Skeletal muscle tissue (tissue), 4 donors: ENCODE data around the gene ANKUB1. TPM values are rescaled to one million over a fixed set of nuclear protein-coding genes. Genes with fewer than 3 reads are reported as not detected.

Experiments
- H3K27ac ChIP-seq: one replicate; pipeline ENCODE4 v1.7.0; 2013; ENCODE audit warnings: mild to moderate bottlenecking, low read depth, low read length, inconsistent platforms
- H3K27me3 ChIP-seq, 3 donors: one replicate each; pipeline ENCODE4 v1.7.0; 2013; ENCODE audit warnings: low read length in 3 of 3; ENCODE audit not compliant: control insufficient read depth in 3 of 3, insufficient read depth in 3 of 3
- H3K36me3 ChIP-seq, 3 donors: one replicate each; pipeline ENCODE4 v1.7.0; 2013; ENCODE audit warnings: low read length in 3 of 3; ENCODE audit not compliant: control insufficient read depth in 3 of 3, insufficient read depth in 3 of 3
- H3K4me1 ChIP-seq, 3 donors: one replicate each; pipeline ENCODE4 v1.7.0; 2013; ENCODE audit warnings: low read length in 3 of 3, mild to moderate bottlenecking in 3 of 3; ENCODE audit not compliant: control insufficient read depth in 3 of 3, insufficient read depth in 3 of 3
- H3K4me3 ChIP-seq, 3 donors: one replicate each; pipeline ENCODE4 v1.7.0; 2013; ENCODE audit warnings: low read length in 3 of 3
- H3K9ac ChIP-seq, 3 donors: one replicate each; pipeline ENCODE4 v1.7.0; 2013; ENCODE audit warnings: low read length in 3 of 3, mild to moderate bottlenecking in 3 of 3, moderate library complexity in 2 of 3, low read depth in 1 of 3
- H3K9me3 ChIP-seq, 3 donors: one replicate each; pipeline ENCODE4 v1.7.0; 2013; ENCODE audit warnings: low read length in 3 of 3; ENCODE audit not compliant: control insufficient read depth in 3 of 3
- total RNA-seq: library from RNA; depleted of rRNA; stranded (reverse); fragments of >200 nt; gene quantifications from one replicate; pipeline ENCODE4 v1.2.3, GENCODE V29; 2014
- donor health status: Osteomylitis.

Gene ANKUB1
- total RNA-seq, 1 donor from 2014 or later: not detected

DNA sequence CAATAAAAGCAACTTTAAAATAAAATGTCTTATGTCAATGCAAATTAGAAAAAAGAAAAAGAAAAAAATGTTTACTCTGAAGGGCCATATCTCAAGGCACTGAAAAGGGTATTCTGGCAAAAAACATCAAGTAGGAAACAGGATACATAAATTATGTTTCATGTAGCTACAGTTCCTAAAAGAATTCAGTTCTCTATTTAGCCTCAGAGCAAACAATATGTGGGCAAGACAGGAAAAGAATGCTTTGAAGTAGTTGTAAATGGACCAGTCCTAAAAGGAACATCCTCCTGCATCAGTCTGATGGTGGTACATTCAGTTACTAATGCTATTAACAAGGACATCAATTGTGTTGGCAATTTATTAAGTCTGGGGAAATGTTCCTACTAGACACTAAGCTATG is 48.2 kb downstream of the ANKUB1 start:
- Histone ChIP-seq H3K9ac (no peak overlapping the region), H3K27me3 (no peaks in the 10 kb centered on the region), H3K9me3 (no peaks in the 10 kb centered on the region), H3K4me1 (no peaks in the 10 kb centered on the region), H3K27ac (no peak overlapping the region), H3K4me3 (no peak overlapping the region), H3K36me3 (peaks cover 26 to 58% (median 39%) of the 10 kb centered on the region in 3 donors)

DNA sequence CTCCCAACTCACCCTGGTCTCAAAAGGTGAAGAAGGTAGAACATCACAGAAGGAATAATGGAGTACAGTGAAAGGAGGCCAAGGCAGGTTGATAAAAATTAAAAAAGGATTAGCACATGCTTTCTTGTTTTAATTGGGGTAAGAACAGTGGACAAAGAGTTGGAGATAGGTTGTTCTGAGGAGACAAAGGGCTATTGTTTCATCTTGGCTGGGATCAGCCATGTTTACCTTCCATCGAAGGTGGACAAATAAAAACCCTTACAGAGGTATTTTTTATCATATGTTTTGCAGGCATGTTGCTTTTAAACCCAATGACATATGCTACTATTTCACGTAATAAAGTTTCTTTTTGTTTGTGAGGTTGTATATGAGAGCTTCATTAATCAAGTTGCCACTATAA is 53.0 kb downstream of the ANKUB1 start:
- Histone ChIP-seq H3K27me3 (no peaks in the 10 kb centered on the region), H3K4me1 (peaks cover 0 to 4% (median 0%) of the 10 kb centered on the region in 3 donors), H3K9ac (no peak overlapping the region), H3K4me3 (no peak overlapping the region), H3K9me3 (no peaks in the 10 kb centered on the region), H3K27ac (no peak overlapping the region), H3K36me3 (peaks cover 6 to 24% (median 24%) of the 10 kb centered on the region in 3 donors)

DNA sequence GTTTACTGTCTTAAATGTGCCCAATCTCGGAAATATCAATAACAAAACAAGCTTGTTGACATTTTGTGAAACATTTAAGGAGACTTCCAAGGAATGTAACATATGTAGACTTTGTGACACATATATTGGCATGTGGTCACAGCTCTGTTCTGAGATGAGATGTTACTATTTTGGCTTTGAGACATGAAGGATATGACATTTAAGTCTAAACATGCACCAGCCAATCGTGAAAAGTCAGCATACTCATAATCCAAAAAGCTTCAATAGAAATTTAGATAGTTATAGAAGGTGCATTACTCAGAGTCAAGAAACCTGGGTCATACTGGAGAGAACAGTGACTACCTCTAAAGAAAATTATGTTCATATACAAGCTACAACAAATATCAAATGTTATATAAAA is 53.5 kb downstream of the ANKUB1 start:
- H3K4me3 ChIP-seq: no peak overlapping the region
- H3K9me3 ChIP-seq: no peaks in the 10 kb centered on the region
- no peaks in the 10 kb centered on the region for H3K27me3 ChIP-seq
- peaks cover 6 to 21% (median 20%) of the 10 kb centered on the region in 3 donors for H3K36me3 ChIP-seq
- H3K27ac ChIP-seq: no peak overlapping the region
- no peak overlapping the region for H3K9ac ChIP-seq
- H3K4me1 ChIP-seq: peaks cover 0 to 4% (median 0%) of the 10 kb centered on the region in 3 donors

DNA sequence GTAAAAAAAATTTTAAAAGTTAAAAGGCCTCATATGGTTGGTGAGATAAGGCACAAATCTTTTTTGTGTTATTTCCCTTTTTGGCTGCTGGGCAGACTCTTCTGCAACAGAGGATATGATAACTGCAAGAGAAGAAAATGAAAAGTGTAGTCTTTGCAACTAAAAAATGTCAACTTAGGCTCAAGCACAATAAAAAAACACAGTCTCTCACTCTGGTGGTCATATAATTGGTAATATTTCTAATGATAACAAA is 55.5 kb downstream of the ANKUB1 start:
- Histone ChIP-seq H3K36me3 (peaks cover 4 to 21% (median 17%) of the 10 kb centered on the region in 3 donors), H3K27me3 (no peaks in the 10 kb centered on the region), H3K9me3 (no peaks in the 10 kb centered on the region), H3K9ac (no peak overlapping the region), H3K4me1 (peaks cover 0 to 4% (median 0%) of the 10 kb centered on the region in 3 donors), H3K27ac (no peak overlapping the region), H3K4me3 (no peak overlapping the region)

DNA sequence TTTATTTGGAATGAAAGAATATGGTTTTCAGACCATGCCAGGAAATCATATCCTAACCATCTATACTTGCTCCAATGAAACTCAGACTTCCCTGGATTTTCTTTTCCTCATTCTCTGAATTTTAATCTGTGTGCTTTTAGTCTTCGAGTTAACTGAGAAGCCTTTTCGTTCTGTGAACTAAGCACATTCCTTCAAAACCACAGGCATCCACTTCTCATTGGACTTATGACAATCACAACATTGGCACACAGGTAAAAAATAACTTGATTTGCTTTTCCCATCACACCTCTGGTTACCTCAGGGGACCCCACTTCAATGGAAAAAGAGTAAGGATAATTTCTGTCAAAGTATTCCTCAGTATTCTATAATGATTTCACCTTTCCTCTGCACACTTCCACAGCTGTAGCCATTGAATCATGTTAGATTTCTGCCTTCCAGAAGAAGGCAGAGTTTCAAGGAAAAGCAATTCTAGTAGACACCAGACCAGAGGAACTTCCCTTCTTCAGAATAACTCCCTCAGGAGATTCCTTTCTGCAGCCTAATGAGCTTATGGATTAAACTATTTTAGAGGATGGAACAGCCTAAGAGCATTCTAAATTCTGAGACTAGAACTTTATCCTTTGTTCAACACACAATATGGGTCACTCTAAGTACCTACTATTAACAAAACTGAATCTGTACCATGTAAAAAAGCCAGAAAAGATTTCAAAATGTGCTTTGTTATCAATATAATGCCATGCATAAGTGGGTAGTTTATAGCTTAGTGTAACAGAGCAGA is 56.0 kb downstream of the ANKUB1 start:
- Histone ChIP-seq H3K9me3 (no peaks in the 10 kb centered on the region), H3K4me3 (no peak overlapping the region), H3K9ac (no peak overlapping the region), H3K36me3 (peaks cover 3 to 19% (median 17%) of the 10 kb centered on the region in 3 donors), H3K27ac (no peak overlapping the region), H3K4me1 (peaks cover 0 to 4% (median 0%) of the 10 kb centered on the region in 3 donors), H3K27me3 (no peaks in the 10 kb centered on the region)

DNA sequence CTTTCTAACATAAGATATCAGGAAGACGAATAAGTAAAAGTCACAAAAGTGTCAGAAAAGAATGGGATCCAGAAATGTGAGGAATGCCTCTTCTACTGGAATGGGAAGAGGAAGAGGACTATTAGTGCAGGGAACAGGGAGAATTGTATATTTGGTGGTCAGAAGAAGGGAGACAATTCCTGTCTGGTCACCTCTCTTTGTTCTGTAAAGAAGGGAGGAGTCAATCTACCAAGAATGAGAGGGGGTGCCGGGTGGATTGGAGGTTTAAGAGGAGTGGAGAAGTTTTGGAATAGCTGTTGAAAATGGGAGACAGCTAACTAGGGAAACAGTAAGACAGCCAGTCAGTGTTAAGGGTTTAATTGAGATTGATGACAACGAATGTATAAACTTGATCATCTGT is 60.1 kb downstream of the ANKUB1 start:
- Histone ChIP-seq H3K9me3 (no peaks in the 10 kb centered on the region), H3K9ac (no peak overlapping the region), H3K27ac (no peak overlapping the region), H3K36me3 (no peaks in the 10 kb centered on the region), H3K4me1 (peaks cover 0 to 4% (median 0%) of the 10 kb centered on the region in 3 donors), H3K27me3 (no peaks in the 10 kb centered on the region), H3K4me3 (no peak overlapping the region)

DNA sequence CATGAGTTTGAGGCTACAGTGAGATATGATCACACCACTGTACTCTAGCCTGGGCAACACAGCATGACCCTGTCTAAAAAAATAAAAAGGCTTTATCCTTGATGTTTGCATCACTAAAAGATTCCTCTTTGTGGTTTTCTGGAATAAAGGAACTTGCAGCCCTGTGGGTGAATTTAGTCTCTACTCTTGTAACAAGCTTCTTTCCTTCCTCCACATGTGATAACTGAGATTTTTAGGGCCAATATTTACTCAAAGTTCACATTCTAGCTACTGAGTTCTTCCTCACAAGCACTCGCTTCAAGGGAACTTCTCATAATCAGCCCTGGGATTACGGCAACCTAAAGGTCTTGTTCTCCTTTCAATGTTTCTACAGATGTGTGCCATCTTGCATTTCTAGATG is 64.7 kb downstream of the ANKUB1 start:
- H3K36me3 ChIP-seq: peaks cover 0 to 4% (median 0%) of the 10 kb centered on the region in 3 donors
- no peaks in the 10 kb centered on the region for H3K4me1 ChIP-seq
- H3K27me3 ChIP-seq: no peaks in the 10 kb centered on the region
- no peak overlapping the region for H3K9ac ChIP-seq
- no peak overlapping the region for H3K4me3 ChIP-seq
- H3K27ac ChIP-seq: no peak overlapping the region
- no peaks in the 10 kb centered on the region for H3K9me3 ChIP-seq

DNA sequence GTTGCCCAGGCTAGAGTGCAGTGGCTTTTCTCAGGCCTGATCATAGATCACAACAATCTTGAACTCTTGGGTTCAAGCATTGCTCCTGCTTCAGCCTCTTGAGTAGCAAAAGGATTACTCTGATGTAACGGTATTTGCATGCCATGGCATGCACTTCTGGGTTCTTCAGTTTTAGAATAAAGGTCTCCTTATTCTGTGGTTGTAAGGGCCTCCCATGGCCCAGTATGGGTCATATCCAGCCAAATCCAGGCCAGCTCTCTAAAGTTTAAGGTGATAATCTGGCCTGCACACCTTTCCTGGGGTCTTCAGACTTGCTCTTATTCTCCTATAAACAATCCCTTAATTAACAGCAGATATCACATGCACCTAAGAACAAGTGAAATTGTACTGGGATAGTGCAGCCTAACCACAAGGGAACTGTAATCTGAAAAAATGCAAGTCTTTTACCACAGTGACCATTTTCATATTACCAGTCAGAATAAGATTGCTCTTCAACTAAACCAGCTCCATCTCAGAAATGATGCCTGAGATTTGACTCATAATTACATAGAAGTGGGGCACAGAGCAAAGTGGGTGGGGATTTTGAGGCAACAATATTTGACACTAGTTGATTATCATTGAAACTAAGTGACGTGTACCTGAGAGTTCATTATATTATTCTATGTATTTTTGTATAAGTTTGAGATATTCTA is 65.5 kb downstream of the ANKUB1 start:
- no peaks in the 10 kb centered on the region for H3K27me3 ChIP-seq
- no peaks in the 10 kb centered on the region for H3K4me1 ChIP-seq
- H3K4me3 ChIP-seq: no peak overlapping the region
- H3K27ac ChIP-seq: no peak overlapping the region
- no peaks in the 10 kb centered on the region for H3K9me3 ChIP-seq
- no peak overlapping the region for H3K9ac ChIP-seq
- H3K36me3 ChIP-seq: peaks cover 0 to 4% (median 0%) of the 10 kb centered on the region in 3 donors

DNA sequence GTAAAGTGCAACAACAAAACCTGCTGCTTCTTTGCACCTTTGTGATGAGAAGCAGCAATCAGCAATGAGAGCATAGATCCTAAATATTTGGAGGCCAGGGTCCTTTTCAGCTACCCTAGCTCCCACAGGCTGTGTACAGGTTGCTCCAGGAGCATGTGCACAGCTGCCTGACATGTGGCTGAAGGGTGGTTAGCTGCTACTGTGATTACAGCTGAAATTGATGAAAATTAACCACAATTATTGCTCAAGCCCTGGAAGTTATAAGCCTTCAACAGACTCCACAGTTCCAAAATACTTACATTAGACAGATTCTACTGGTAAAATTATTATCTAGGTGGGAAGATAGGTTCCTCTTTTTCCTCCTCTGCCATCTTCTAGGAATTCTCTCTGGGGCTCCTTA is 68.6 kb downstream of the ANKUB1 start:
- Histone ChIP-seq H3K9ac (no peak overlapping the region), H3K4me1 (no peaks in the 10 kb centered on the region), H3K27me3 (no peaks in the 10 kb centered on the region), H3K27ac (no peak overlapping the region), H3K36me3 (peaks cover 0 to 4% (median 0%) of the 10 kb centered on the region in 3 donors), H3K4me3 (no peak overlapping the region), H3K9me3 (no peaks in the 10 kb centered on the region)

DNA sequence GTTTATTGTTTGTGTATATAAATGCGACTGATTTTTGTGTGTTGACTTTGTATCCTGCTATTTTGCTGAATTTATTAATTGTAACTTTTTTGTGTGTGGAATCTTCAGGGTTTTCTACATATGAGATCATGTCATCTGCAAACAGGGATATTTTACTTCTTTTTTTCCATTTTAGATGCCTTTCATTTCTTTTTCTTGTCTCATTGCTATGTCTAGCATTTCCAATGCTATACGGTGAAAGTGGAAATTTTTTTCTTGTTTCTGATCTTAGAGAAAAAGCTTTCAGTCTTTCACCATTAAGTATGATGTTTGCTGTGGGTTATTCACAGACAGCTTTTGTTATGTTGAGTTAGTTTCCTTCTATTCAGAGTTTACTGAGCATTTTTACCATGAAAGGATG is 71.4 kb downstream of the ANKUB1 start:
- no peak overlapping the region for H3K27ac ChIP-seq
- no peaks in the 10 kb centered on the region for H3K27me3 ChIP-seq
- no peak overlapping the region for H3K9ac ChIP-seq
- H3K4me1 ChIP-seq: peaks cover 0 to 3% (median 0%) of the 10 kb centered on the region in 3 donors
- no peak overlapping the region for H3K4me3 ChIP-seq
- H3K36me3 ChIP-seq: peaks cover 0 to 4% (median 0%) of the 10 kb centered on the region in 3 donors
- no peaks in the 10 kb centered on the region for H3K9me3 ChIP-seq
